ENCODE measurements around the gene PHPT1.

DNA sequence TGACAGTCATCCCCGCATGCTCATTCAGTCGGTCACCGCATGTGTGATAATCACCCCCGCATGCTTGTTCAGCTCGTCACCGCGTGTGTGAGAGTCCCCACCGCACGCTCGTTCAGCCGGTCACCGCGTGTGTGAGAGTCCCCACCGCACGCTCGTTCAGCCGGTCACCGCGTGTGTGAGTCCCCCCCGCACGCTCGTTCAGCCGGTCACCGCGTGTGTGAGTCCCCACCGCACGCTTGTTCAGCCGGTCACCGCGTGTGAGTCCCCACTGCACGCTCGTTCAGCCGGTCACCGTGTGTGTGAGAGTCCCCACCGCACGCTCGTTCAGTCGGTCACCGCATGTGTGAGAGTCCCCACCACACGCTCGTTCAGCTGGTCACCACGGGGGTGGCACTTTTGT is 40.6 kb downstream of the PHPT1 start:
- TF ChIP-seq CTCF (IDR thresholded peaks at IDR 0.05; ENCODE audit: borderline replicate concordance, extremely low read depth, low read length, poor library complexity, severe bottlenecking) (no peak), EZH2 (IDR thresholded peaks at IDR 0.05; ENCODE audit: borderline replicate concordance, low read depth, low read length, severe bottlenecking) (no peak)
